ENCODE measurements around the gene SERTM1.

SERTM1 gene

GRCh38 chr13:36665630-36666029, 8.2 kb upstream of the SERTM1 start:
- no peaks in the 10 kb centered on the region for H3K36me3 ChIP-seq (ENCODE audit: low read length)
- H3K9me2 ChIP-seq (replicated peaks; ENCODE audit: insufficient read depth, low read length) = no peaks in the 10 kb centered on the region
- no peak overlapping the region for H3K4me3 ChIP-seq (ENCODE audit: insufficient read depth, low read length, poor library complexity, severe bottlenecking)
- no peaks in the 10 kb centered on the region for H4K20me1 ChIP-seq (ENCODE audit: low read depth, low read length)
- no peaks in the 10 kb centered on the region; the same call in 1 of the 2 replicates for H3K9me3 ChIP-seq (ENCODE audit: insufficient read depth, low read length)
- no peaks in the 10 kb centered on the region for H3F3A ChIP-seq (ENCODE audit: insufficient read depth)
- TF ChIP-seq CTCF (IDR thresholded peaks at IDR 0.05; ENCODE audit: insufficient read depth, low read length, poor library complexity, severe bottlenecking) (no peak), EZH2phosphoT487 (conservative IDR thresholded peaks at IDR 0.05; ENCODE audit: low read length) (no peak)
- no peak overlapping the region for H3K9ac ChIP-seq (ENCODE audit: low read length)
- H3K27ac ChIP-seq (ENCODE audit: low read depth, low read length) = no peak overlapping the region
- no peaks in the 10 kb centered on the region for H3K27me3 ChIP-seq (ENCODE audit: low read length)
- no peak overlapping the region for H3K4me2 ChIP-seq (ENCODE audit: low read depth, low read length, poor library complexity, severe bottlenecking)
- H3K79me2 ChIP-seq (ENCODE audit: insufficient read depth, low read length) = no peaks in the 10 kb centered on the region
- no peak overlapping the region for H2AFZ ChIP-seq (ENCODE audit: low read depth, low read length, severe bottlenecking)

- H3K79me2 ChIP-seq (ENCODE audit: insufficient read depth, low read length) = no peaks in the 10 kb centered on the region
- TF ChIP-seq EZH2phosphoT487 (conservative IDR thresholded peaks at IDR 0.05; ENCODE audit: low read length) (no peak), CTCF (IDR thresholded peaks at IDR 0.05; ENCODE audit: insufficient read depth, low read length, poor library complexity, severe bottlenecking) (no peak)
These were observed 7.2 kb upstream of the SERTM1 start for GRCh38 chr13:36666477-36667229.

GRCh38 chr13:36668316-36668715, 5.5 kb upstream of the SERTM1 start:
- no peaks in the 10 kb centered on the region for H3F3A ChIP-seq (ENCODE audit: insufficient read depth)
- H3K27ac ChIP-seq (ENCODE audit: low read depth, low read length) = no peak overlapping the region
- no peaks in the 10 kb centered on the region for H3K79me2 ChIP-seq (ENCODE audit: insufficient read depth, low read length)
- no peaks in the 10 kb centered on the region; the same call in 1 of the 2 replicates for H3K9me3 ChIP-seq (ENCODE audit: insufficient read depth, low read length)
- no peak overlapping the region for H3K4me3 ChIP-seq (ENCODE audit: insufficient read depth, low read length, poor library complexity, severe bottlenecking)
- TF ChIP-seq CTCF (IDR thresholded peaks at IDR 0.05; ENCODE audit: insufficient read depth, low read length, poor library complexity, severe bottlenecking) = no peak
- TF ChIP-seq EZH2phosphoT487 (conservative IDR thresholded peaks at IDR 0.05; ENCODE audit: low read length) = no peak
- no peak overlapping the region for H2AFZ ChIP-seq (ENCODE audit: low read depth, low read length, severe bottlenecking)
- no peak overlapping the region for H3K9ac ChIP-seq (ENCODE audit: low read length)
- H3K36me3 ChIP-seq (ENCODE audit: low read length) = no peaks in the 10 kb centered on the region
- H3K27me3 ChIP-seq (ENCODE audit: low read length) = no peaks in the 10 kb centered on the region
- no peak overlapping the region for H3K4me2 ChIP-seq (ENCODE audit: low read depth, low read length, poor library complexity, severe bottlenecking)
- H3K9me2 ChIP-seq (replicated peaks; ENCODE audit: insufficient read depth, low read length) = no peaks in the 10 kb centered on the region
- no peaks in the 10 kb centered on the region for H4K20me1 ChIP-seq (ENCODE audit: low read depth, low read length)

More at GRCh38 chr13:36666477-36667229, 7.2 kb upstream of the SERTM1 start:
- H3K9me3 ChIP-seq (ENCODE audit: insufficient read depth, low read length) = no peaks in the 10 kb centered on the region; the same call in 1 of the 2 replicates
- H3K27me3 ChIP-seq (ENCODE audit: low read length) = no peaks in the 10 kb centered on the region
- no peaks in the 10 kb centered on the region for H3F3A ChIP-seq (ENCODE audit: insufficient read depth)
- no peak overlapping the region for H3K4me2 ChIP-seq (ENCODE audit: low read depth, low read length, poor library complexity, severe bottlenecking)
- H3K4me3 ChIP-seq (ENCODE audit: insufficient read depth, low read length, poor library complexity, severe bottlenecking) = no peak overlapping the region
- H3K27ac ChIP-seq (ENCODE audit: low read depth, low read length) = no peak overlapping the region
- no peak overlapping the region for H2AFZ ChIP-seq (ENCODE audit: low read depth, low read length, severe bottlenecking)
- no peak overlapping the region for H3K9ac ChIP-seq (ENCODE audit: low read length)
- H3K9me2 ChIP-seq (replicated peaks; ENCODE audit: insufficient read depth, low read length) = no peaks in the 10 kb centered on the region
- H4K20me1 ChIP-seq (ENCODE audit: low read depth, low read length) = no peaks in the 10 kb centered on the region
- no peaks in the 10 kb centered on the region for H3K36me3 ChIP-seq (ENCODE audit: low read length)
